Measurements from ENCODE around the gene NAPSA. TPM values are rescaled to one million over a fixed set of nuclear protein-coding genes. Genes with fewer than 3 reads are reported as not detected.

The NAPSA gene
- total and polyA plus RNA-seq, 9 of the 15 experiments (the other 6 are each of a cell fraction or from before 2014, with no cell fraction given), result 0.25 to 1.9 (median 0.69) TPM

GRCh38 chr19:50333235-50333736 lies 32.2 kb downstream of the NAPSA start (continued):
- TF ChIP-seq REST (IDR thresholded peaks at IDR 0.05; ENCODE audit: borderline replicate concordance), result no peak
- no peak for TF ChIP-seq REST (CRISPR knock-in tag; IDR thresholded peaks at IDR 0.05; ENCODE audit: low read depth)
- TF ChIP-seq FOS (IDR thresholded peaks at IDR 0.05; ENCODE audit: extremely low read depth, insufficient read length), result no peak
- peak; percentile 55 for TF ChIP-seq CXXC5 (CRISPR knock-in tag; IDR thresholded peaks at IDR 0.05)
- TF ChIP-seq ZNF561 (CRISPR knock-in tag; conservative IDR thresholded peaks at IDR 0.05), result no peak
- TF ChIP-seq ZFP91 (CRISPR knock-in tag; IDR thresholded peaks at IDR 0.05), result no peak
- TF ChIP-seq CREB3L1 (IDR thresholded peaks at IDR 0.05; ENCODE audit: borderline replicate concordance, low read depth), result peak; percentile 90
- TF ChIP-seq DACH1 (IDR thresholded peaks at IDR 0.05; ENCODE audit: partially characterized antibody), result no peak
- no peak for TF ChIP-seq PREB (CRISPR knock-in tag; IDR thresholded peaks at IDR 0.05)
- peak; percentile 54 for TF ChIP-seq POU5F1 (IDR thresholded peaks at IDR 0.05; ENCODE audit: borderline replicate concordance, low read depth, low read length, partially characterized antibody)
- no peak for TF ChIP-seq ZNF740 (CRISPR knock-in tag; IDR thresholded peaks at IDR 0.05)
- TF ChIP-seq ZNF740 (tag; IDR thresholded peaks at IDR 0.05), result no peak
- TF ChIP-seq MCM2 (IDR thresholded peaks at IDR 0.05; ENCODE audit: low read depth), result no peak
- no peak for TF ChIP-seq ZZZ3 (IDR thresholded peaks at IDR 0.05)
- no peak for TF ChIP-seq ZNF699 (CRISPR knock-in tag; IDR thresholded peaks at IDR 0.05; ENCODE audit: insufficient replicate concordance)

Measured in K562 (cell line).